NCI-H2196 treated with DMSO at 0.1 percent for 48 hours (cell line): ENCODE results near the gene DNAH6.

Experiments
- DNase-seq: peaks from one replicate; lab custom pipeline; 2025; ENCODE audit not compliant: unreplicated experiment; lab: John Stamatoyannopoulos, UW

DNAH6 gene

DNA sequence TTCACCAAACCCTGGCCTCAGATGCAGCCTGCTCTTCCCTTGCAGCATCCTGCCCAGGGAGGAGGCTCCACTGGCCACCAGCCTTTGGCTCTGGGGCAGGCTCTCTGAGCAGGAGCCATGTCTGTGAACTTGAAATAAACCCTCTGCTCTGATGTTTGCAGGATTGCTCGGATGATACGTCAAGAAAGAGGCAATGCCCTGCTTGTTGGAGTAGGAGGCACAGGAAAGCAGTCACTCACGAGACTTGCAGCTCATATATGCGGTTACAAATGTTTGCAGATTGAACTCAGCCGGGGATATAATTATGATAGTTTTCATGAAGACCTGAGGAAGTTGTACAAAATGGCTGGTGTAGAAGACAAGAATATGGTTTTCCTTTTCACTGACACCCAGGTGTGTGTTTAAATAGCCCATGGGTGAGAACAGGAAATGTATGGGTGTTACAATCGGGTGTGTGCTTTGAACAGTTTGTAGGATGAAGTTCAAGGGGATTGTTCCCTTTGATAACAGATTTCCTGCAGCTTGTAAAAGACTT, 177.9 kb downstream of the DNAH6 start:
- DNase-seq, result no peak

DNA sequence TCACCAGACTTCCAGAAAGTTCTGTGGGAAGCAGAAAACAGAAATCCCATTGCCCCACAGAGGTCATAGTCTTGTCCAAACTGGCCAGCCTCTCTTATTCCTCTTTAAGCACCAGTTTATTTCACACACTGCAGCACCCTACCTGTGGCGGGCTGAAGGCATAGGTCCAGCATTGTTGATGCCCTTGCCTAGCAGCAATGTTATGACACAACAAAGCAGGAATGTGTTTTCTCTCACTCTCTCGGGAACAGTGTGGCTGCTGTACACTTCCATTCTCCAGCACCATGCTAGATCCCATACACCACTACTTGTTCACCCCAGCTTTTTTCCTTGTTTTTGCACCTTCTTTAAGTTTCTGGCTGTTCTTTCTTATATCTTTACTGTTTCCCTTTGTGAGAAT, 181.6 kb downstream of the DNAH6 start:
- no peak for DNase-seq

DNA sequence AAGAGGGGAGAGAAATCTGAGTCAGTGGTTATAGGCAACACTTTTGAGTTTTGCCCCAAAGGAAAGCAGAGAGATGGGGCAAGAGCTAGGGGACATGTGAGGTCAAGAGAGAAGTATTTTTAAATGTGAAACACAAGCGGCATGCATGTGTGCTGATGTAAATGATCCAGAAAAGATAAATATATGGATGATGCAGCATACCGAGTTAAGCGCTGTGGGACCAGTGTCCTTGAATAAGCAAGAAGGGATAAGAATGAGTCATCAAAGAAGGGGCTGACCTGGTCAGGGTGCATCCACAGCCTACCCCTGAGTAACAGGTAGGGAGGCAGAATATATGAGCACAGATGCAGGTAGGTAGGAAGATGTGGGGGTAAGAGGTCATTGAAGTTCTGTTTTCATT, 183.7 kb downstream of the DNAH6 start:
- DNase-seq, result no peak

DNA sequence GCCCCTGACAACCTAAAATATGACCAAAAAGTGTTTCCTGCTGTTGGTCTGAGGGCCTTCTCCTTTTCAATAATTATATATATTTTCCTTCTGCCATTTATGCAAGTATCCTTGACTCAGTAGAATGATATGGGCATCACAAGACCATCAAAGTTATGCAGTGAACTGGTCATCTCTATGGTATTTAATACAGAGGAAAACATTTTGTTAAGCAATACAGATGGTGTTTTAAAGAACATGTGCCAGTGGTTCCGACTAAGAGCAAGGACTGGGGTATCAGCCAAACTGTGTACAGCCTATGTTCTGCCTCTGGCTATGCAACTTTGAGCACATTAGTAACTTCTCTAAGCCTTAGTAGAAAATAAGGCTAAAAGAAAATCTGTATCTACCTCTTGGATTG, 185.6 kb downstream of the DNAH6 start:
- DNase-seq, result no peak

DNA sequence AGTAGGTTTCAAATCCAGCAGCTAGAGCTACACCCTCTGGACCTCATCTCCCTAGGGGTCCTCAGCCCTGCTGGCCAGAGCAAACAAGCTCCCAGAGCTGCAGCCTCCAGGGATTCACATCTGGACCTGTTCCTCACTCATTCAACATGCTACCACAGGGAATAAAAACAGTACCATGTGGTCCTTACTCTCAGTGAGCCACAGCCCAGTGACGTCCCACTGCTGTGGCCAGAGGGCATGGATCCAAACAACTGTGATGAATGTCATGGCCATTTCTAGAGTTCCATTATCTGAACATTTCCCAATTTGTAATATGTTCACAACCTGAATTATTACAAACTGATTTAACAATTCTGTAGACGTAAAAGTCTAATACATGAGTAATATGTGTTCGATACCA, 186.6 kb downstream of the DNAH6 start:
- DNase-seq, result no peak

DNA sequence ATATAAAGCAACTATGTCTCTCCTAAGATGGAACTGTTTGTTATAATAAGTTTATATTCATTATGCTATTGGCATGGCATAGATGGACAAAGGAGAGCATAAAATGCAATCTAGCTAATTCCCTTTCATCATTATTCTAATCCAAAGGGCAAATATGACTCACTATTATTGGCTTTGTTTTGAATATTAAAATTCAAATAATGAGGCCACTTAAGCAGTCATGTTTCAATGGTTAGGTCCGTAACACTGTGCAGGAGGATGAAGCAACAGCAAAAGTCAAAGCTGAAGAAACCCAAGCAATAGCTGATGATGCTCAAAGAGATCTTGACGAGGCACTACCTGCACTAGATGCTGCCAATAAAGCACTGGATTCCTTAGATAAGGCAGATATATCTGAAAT, 187.5 kb downstream of the DNAH6 start:
- no peak for DNase-seq

DNA sequence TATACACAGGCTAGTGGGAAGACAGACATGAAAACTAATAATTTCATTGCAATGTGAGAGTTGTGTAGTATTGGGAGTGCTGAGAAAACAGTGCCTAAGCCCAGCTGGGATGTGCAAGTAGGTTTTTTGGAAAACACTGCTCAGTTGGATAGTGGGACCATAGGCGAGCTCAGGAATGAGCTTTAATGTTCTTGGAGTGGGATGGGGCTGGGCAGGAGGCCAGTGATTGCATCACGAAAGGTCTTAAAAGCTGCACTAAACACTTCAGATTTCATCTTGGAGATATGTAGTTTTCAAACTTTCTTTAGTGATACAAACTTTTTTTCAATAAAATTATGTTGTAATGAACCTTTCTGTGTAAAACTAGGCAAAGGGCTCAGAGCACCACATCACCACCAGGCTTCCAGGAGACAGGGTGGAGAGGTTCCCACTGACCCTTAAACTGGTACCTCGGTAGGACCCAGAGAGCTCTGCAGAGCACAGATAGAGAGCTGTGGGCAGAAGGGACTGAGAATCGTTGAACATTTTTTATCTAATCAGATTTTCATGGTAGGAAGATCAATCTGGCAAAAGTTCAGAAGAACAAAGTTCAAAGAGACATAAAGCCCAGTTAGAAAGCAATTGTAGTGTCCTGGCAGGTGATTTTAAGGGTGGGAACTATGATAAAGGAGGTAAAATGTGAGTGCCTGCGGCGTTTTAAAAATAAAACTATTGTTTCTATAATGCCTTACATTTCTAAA, 188.4 kb downstream of the DNAH6 start:
- DNase-seq, result no peak

DNA sequence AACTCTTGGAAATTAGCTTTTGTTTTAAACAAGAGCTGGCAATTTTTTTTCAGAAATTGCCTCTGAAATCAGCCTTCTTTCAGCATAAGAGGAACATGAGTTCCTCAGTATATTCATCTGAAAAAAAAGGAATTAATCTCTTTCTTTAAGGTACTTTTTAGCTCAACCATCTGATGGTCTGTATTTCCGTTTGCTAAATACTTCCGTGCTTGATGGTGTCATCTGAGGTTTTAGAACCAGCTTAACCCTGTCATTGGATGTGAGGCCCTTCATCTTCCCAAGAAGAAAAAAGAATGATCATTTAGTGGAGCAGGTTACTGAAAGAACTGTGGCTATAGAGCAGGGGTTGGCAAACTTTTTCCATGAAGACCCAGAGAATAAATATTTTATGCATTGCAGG, 189.6 kb downstream of the DNAH6 start:
- no peak for DNase-seq

DNA sequence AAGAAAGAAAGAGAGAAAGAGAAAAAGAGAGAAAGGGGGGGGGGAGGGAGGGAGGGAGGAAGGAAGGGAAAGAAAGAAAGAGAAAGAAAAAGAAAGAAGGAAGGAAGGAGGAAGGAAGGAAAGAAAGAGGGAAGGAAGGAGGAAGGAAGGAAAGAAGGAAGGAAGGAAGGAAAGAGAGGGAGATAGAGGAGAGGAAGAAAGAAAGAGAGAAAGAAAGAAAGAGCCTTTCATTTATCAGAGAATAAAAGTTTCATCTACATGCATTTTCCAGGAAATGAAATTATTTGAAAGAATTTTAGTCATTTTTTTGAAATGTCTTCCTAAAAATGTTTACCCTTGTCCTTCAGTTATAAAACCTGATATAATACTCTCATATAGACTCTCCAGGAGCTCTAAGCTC, 192.1 kb downstream of the DNAH6 start:
- DNase-seq, result no peak

DNA sequence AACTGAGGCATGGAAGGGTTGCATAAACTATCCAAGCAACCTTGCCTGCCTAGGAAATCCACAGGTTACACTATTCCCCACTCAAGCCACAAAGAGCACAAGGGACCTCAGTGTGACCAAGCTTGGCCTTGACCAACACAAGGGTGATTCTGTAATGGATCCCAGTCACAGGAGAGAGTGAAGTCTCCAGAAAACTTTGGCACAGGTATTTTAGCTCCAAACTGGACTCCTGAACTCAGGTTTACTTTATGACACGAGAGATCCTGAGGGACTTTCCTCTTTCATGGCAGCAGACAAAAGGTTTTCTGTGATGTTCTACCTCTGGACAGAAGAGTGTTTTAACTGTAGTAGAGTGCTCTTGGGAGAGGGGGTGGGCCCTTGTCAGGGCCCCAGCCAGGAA, 195.4 kb downstream of the DNAH6 start:
- DNase-seq, result no peak

DNA sequence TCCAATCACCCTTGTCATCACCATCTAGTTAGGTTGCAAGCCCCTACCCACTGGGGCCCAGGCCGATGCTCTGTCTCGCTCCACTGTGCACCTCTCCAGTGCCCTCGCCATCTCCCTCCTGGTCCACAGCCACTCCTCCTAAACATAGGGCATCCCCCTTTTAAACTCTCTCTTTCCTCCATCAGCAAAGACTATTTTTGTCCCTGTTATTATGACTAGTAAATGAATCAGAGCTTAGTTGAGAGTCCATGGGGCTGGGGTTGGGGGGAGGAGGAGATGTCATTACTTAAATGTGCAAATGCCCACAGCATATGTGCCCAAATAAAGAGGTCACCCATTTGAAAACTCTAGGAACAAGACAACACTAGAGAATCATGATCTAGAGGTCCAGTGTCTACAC, 197.1 kb downstream of the DNAH6 start:
- DNase-seq, result no peak

DNA sequence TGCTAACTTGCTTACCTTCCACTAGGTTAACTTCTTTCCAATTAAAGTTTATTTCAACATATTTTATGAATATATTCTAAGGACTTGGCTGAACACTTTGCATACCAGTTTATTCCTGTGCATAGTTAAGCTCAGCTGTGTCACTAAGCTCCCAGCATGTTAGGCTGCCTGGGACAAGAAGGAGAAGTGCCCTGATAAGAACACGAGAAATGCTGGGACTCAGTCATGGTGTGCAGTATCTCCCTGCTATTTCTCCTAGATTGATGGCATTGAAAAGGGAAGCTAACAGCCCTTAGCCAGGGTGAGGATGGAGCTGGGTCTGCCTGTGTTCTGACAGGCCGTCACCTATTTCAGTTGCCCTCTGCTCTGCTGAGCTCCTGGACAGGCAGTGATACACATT, 200.3 kb downstream of the DNAH6 start:
- no peak for DNase-seq

DNA sequence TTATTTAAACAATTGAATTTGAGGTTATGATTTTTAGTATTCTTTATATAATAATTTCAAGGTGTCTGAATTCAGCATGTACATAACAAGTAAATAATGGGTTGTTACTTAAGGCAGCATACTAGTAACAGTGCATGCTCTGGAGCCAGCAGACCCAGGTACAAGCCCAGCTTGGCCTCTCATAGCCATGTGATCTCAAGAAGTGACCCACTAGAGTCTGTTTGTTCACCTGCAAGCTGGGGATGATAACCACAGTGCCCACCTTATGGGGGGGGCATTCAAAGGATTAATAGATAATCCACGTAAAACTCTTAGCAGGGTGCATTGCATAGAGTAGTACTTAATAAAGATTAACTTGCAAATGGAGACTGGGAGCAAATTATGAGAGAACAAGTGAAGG, 201.0 kb downstream of the DNAH6 start:
- no peak for DNase-seq

DNA sequence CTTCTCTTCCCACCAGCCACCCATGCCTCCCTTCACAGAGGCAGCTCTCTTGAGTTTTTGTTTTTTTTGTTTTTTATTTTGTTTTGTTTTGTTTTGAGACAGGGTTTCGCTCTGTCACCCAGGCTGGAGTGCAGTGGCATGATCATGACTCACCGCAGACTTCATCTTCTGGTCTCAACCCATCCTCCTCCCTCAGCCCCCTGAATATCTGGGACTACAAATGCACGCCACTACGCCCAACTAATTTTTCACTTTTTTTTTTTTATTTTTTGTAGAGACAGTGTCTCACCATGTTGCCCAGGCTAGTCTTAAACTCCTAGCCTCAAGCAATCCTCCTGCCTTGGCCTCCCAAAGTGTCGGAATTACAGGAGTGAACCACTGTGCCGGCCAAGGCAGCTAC, 203.1 kb downstream of the DNAH6 start:
- DNase-seq, result no peak

DNA sequence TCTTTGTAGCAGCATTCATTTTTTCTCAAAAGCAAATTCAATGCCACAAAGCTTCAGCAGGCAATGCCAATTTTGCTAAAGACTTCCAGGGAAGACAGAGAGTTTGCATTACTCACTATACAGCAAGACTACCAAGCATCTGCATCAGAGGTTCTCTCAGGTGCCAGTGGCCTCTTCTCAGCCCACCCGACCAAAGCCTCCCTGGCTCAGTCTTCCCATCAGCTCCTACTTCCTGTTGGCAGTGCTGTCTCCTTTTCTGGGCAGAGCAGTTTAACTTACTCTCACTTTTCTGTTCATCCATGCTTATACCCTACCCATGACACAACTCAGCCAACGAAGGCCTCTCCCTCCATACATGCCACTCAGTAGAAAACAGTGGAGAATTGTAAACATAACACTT, 207.5 kb downstream of the DNAH6 start:
- no peak for DNase-seq

DNA sequence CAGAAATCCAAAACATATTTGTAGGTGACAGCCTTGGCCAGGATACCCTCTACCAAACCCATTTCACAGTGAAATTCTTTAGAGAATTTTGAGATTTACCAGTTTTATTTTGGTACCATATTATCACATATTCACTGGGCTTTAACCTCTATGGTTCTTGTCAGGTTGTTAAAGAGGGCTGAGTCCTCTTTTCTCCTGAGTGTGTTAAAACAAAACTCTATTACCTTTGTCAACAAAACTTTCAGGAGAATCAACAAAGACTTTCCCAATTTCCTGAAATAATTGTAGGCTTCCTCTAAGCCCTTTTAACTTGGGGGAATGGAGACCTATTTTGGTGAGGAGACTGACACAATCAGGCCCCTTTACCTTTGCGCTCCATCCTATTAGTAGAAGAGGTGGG, 209.4 kb downstream of the DNAH6 start:
- DNase-seq, result no peak

DNA sequence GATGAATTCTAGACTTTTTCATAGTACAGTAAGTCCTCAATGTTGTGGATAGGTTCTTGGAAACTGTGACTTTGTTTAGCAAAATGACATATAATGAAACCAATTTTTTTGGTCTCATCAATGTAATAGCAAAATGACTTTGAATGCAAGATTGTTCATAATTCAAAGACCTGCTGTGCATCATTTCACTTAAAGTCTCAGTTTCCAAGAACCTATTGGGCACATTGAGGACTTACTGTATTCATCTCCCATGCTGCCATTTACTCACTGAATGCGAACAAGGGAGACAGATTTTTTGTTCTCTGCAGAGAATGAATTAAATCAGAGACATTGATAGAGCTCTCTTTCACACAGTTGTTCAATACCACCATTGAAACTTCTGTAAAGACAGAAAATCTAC, 211.0 kb downstream of the DNAH6 start:
- no peak for DNase-seq

DNA sequence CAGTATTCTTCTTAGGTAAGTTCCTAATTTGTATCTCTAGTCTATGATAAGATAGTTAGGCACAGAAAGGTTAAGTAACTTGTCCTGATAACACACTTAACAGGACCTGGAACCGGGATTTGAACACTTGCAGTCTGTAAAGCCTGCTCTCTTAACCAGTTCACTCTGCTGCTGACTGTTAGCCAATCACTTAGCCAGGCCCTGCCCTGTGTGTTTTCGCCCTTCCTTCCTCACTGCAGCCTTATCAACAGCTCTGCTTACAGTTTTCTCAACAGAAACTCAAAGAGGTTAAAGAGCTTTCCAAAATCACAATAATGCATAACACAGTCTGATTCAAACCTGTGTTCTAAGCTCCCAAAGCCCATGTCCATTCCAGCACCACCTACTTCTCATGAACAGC, 212.9 kb downstream of the DNAH6 start:
- no peak for DNase-seq

DNA sequence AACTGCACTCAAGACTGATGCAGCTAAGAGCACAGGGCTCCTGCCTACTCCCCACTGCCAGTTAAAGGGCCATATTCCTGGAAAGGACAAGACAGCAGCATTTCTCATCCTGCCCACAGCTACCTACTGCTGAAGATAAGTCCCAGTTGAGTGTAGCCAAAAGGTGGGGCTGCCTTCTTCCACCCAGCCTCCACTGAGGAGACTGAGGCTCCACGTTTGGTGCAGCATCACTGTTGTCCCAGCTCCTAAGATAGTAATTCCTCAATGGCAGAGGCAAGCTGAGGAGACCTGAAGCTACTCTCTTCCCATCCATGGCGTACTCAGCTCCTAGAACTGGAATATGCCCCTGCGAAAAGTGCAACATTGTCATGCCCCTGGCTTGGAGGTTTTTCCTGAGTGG, 214.9 kb downstream of the DNAH6 start:
- no peak for DNase-seq

DNA sequence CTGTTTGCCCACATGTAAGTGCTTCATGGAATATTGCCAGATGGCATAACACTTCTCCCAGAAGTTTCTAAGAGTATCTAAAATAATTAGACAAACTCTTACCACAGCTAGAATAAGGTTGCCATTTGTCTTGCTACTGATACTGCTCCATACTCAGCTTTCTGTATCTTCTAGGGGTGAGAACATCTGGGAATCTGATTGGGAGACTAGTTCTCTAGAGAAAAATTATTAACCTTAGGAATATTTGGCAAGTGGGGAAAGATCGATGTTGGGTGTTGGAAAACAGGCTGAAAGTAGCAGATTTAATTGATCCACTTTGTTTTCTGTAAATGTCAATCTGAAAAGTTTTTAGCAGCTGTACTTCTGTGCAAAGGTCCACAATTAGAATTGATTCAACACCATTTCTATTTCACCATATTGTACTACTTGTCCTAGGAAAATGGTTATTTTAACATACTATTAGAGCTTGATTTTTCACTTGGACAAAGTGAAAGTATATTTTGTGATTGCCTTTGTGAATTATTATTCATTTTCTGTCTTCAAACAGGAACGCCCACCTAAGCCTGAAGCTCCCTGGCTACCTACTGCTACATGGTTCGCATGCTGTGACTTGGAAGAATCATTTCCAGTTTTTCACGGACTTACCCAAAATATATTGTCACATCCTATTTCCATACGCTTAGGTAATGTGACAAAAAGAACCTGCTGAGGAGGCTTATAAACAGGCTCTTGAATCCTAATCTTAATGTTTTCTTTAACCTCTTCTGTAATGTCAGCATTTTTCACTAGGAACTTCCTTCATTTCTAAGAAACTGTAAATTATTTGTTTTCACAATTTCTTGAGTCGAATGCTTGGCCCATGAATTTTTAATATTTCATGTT, 216.8 kb downstream of the DNAH6 start:
- DNase-seq, result no peak

DNA sequence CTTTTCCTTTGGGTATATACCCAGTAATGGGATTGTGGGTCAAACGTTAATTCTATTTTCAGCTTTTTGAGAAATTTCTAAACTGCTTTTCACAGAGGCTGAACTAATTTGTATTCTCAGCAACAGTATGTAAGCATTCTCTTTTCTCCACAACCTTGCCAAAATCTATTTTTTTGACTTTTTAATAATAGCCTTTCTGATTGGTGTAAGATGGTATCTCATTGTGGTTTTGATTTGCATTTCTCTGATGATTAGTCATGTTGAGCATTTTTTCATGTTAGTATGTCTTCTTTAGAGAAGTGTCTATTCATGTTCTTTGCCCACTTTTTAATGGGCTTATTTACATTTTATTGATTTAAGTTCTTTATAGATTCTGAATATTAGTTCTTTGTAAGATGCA, 219.1 kb downstream of the DNAH6 start:
- DNase-seq, result no peak

DNA sequence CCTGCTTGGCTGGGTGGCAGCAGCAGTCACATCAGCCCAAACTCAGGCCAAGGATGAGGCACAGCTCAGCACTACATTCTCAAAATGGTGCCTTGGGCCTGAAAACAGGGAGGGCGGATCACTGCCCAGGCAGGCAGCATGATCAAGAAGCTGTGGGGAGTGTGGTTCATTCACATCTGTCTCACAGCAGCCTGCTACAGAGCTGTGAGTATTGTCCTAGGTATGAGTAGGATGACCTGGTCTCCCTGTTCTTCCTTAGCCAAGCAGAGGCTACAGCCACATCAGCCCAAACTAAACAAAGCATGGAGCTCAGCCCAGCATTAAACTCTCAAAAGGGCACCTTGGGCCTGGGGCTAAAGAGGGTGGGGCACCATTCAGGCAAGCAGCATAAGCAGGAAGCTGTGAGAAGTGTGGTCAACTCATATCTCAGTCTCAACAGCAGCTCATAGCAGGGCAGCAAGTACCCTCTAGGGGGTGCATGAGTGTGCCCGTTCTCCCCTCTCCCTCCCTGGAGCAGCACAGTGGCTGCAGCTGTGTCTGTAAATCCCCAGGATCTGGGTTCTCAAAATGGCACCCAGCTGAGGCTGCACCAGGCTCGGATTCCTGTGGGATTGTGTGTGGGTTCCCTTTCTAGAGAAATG, 225.0 kb downstream of the DNAH6 start:
- no peak for DNase-seq
